Heart right ventricle (tissue), 16 donors: ENCODE data around the gene STIM2. TPM values are rescaled to one million over a fixed set of nuclear protein-coding genes. Genes with fewer than 3 reads are reported as not detected.

Source experiments
- ATAC-seq, 8 donors: fragments of 200-7000 bp; cut with Tn5 transposase; one replicate each; pipeline ENCODE4 v1.9.1; 2020; ENCODE audit warnings: mild to moderate bottlenecking in 8 of 8, moderate library complexity in 8 of 8, moderate number of reproducible peaks in 1 of 8
- DNase-seq, 2 donors: peaks; one replicate each; pipeline ENCODE4 v3.0.0-alpha.2; 2020
- H3K27ac ChIP-seq, 10 donors: fragments of 200-600 bp; sonication (generic) in 2 of 10; one replicate each; pipeline versions ENCODE4 v1.5.0 to v1.8.0; 2020 to 2022; ENCODE audit warnings: mild to moderate bottlenecking in 3 of 10
- H3K27me3 ChIP-seq, 7 donors: fragments of 200-600 bp; one replicate each; pipeline ENCODE4 v1.8.0; 2021 to 2022; ENCODE audit warnings: mild to moderate bottlenecking in 2 of 7
- H3K36me3 ChIP-seq, 9 donors: fragments of 200-600 bp; sonication (generic) in 1 of 9; one replicate each; pipeline versions ENCODE4 v1.5.0 to v1.8.0; 2020 to 2022; ENCODE audit warnings: mild to moderate bottlenecking in 2 of 9
- H3K4me1 ChIP-seq, 9 donors: fragments of 200-600 bp; sonication (generic) in 1 of 9; one replicate each; pipeline versions ENCODE4 v1.5.0 to v1.8.0; 2020 to 2022; ENCODE audit warnings: mild to moderate bottlenecking in 4 of 9
- H3K4me3 ChIP-seq, 10 donors: fragments of 200-600 bp; sonication (generic) in 2 of 10; one replicate each; pipeline versions ENCODE4 v1.5.0 to v1.8.0; 2020 to 2022; ENCODE audit warnings: mild to moderate bottlenecking in 7 of 10, moderate library complexity in 2 of 10
- H3K9me3 ChIP-seq, 11 donors: fragments of 200-600 bp in 10 of 11; sonication (generic) in 2 of 11; one replicate each; pipeline versions ENCODE4 v1.5.0 to v1.8.0; 2013 to 2022; ENCODE audit warnings: mild to moderate bottlenecking in 2 of 11, control low read depth in 1 of 11, moderate library complexity in 1 of 11
- CTCF ChIP-seq, 9 donors: fragments of 200-600 bp; sonication (generic) in 2 of 9; IDR thresholded peaks; one replicate each; pipeline versions ENCODE4 v1.5.0 to v1.8.0; 2021 to 2022; ENCODE audit warnings: antibody characterized with exemption in 9 of 9, mild to moderate bottlenecking in 5 of 9, moderate library complexity in 1 of 9
- WGBS, 2 donors: extraction: QIAGEN DNeasy Blood & Tissue Kit; methylation state at CpG; one replicate each; pipeline ENCODE4 v1.1.7; 2013; ENCODE audit warnings: inconsistent platforms in 1 of 2; 5-methylcytosine and 5-hydroxymethylcytosine counted together
- intact Hi-C, 10 donors: fragments of 100-400 bp; cut with DNase I; formaldehyde crosslinking; loops; one replicate each; pipeline versions ENCODE4 v1.11.1 to v1.14.2; 2022
- polyA plus RNA-seq, 2 donors: library from polyadenylated mRNA; stranded (reverse); fragments of 200-250 nt; gene quantifications; one replicate each; pipeline ENCODE4 v1.2.3, GENCODE V29; 2013
- total RNA-seq, 10 donors: library from RNA; stranded (reverse); fragmentation: NEBNext Ultra II Directional in 3 of 10; extraction: Animal tissue kit (Norgen Biotek cat#: 25700) in 3 of 10; gene quantifications; one replicate each; pipeline versions ENCODE4 v1.2.1 to v1.2.4, GENCODE V29; 2021 to 2023
- donor health status: Arrhythmogenic right ventricular cardiomyopathy.
- donor health status: ischemic (EF 13 %, LVEDD 7.1; RV severe dilation, severe dysfunction).
- donor health status: healthy with polysubstance abuse.
- donor health status: DM: no; HTN: yes; CAD: no.
- donor health status: DM: no; HTN: no; CAD: no.
- donor health status: ischemic (EF 25% LVEDD 6.9; RV normal size, moderate dysfunction).
- donor health status: ischemic (EF 25% LVEDD 5.7; RV mildly dilated, moderate dysfunction).
- donor health status: healthy.
- donor health status: DM: yes; HTN: yes; CAD: no.
- donor health status: Ischemic cardiomyopathy.
- donor health status: ischemic (EF 35%, LVEDD 5.7; RV mildly dilated, moderate dysfunction).
- donor health status: nonischemic (EF 11% LVEDD 7.7; RV severe dilation, severe dysfunction).
- donor health status: DM: yes; HTN: yes; CAD: no.
- donor health status: PGD.
- donor health status: ischemic (EF 29% LVEDD 5.4; RV normal size, mild dysfunction).
- donor health status: nonischemic (EF 23%, LVEDD 6.1; RV moderate dilation, normal function).

The STIM2 gene
- total and polyA plus RNA-seq, 12 donors: 5.2 to 13.5 (median 9.6) TPM

- peaks cover 0 to 3% (median 0%) of the 10 kb centered on the region in 11 donors for H3K9me3 ChIP-seq
- ATAC-seq (no peak), DNase-seq (no peak)
- no peak overlapping the region for H3K4me3 ChIP-seq
- WGBS, 2 donors: 87 to 88% methylated on average over 4 of the region's 4 CpGs
- H3K27me3 ChIP-seq: no peaks in the 10 kb centered on the region
- no peaks in the 10 kb centered on the region for H3K36me3 ChIP-seq
- no peak for TF ChIP-seq CTCF (IDR thresholded peaks at IDR 0.05)
- H3K4me1 ChIP-seq: peaks cover 0 to 15% (median 0%) of the 10 kb centered on the region in 9 donors
- intact Hi-C loops: no loop called here
- H3K27ac ChIP-seq: no peak overlapping the region
Measured at GRCh38 chr4:26829018-26829417, 31.6 kb upstream of the STIM2 start.

- no peak for TF ChIP-seq CTCF (IDR thresholded peaks at IDR 0.05)
- Histone ChIP-seq H3K36me3 (no peaks in the 10 kb centered on the region), H3K4me3 (no peak overlapping the region), H3K9me3 (peaks cover 0 to 6% (median 0%) of the 10 kb centered on the region in 11 donors), H3K27me3 (no peaks in the 10 kb centered on the region), H3K27ac (no peak overlapping the region), H3K4me1 (peaks cover 0 to 15% (median 0%) of the 10 kb centered on the region in 9 donors)
- DNase-seq (no peak), ATAC-seq (no peak)
- WGBS, 2 donors: 92 to 96% methylated on average over 2 of the region's 2 CpGs
- intact Hi-C loops: no loop called here
Measured at GRCh38 chr4:26830033-26830432, 30.6 kb upstream of the STIM2 start.

- no peak for TF ChIP-seq CTCF (IDR thresholded peaks at IDR 0.05)
- intact Hi-C loops: no loop called here
- peaks cover 0 to 9% (median 0%) of the 10 kb centered on the region in 11 donors for H3K9me3 ChIP-seq
- no peaks in the 10 kb centered on the region for H3K27me3 ChIP-seq
- no peak for ATAC-seq
- 96 to 98% methylated on average over 4 of the region's 4 CpGs for WGBS, 2 donors
- no peak overlapping the region for H3K4me3 ChIP-seq
- H3K27ac ChIP-seq: no peak overlapping the region
- DNase-seq: no peak
- no peaks in the 10 kb centered on the region for H3K36me3 ChIP-seq
- peaks cover 0 to 15% (median 0%) of the 10 kb centered on the region in 9 donors for H3K4me1 ChIP-seq
Measured at GRCh38 chr4:26830701-26831100, 29.9 kb upstream of the STIM2 start.

- intact Hi-C loops: loop anchor here in 1 of 10 donors (2.0 kb wide), 1 partner anchor 20 kb away; no protein-coding TSS in a partner anchor
- no peak overlapping the region for H3K4me3 ChIP-seq
- H3K36me3 ChIP-seq: no peaks in the 10 kb centered on the region
- TF ChIP-seq CTCF (IDR thresholded peaks at IDR 0.05): no peak
- no peaks in the 10 kb centered on the region for H3K27me3 ChIP-seq
- H3K9me3 ChIP-seq: peaks cover 0 to 9% (median 0%) of the 10 kb centered on the region in 11 donors
- ATAC-seq (no peak), DNase-seq (no peak)
- peaks cover 4 to 25% (median 14%) of the 10 kb centered on the region in 9 donors for H3K4me1 ChIP-seq
- H3K27ac ChIP-seq: no peak overlapping the region
- WGBS, 2 donors: 97 to 100% methylated on average over 1 of the region's 1 CpG
Measured at GRCh38 chr4:26836539-26836938, 24.1 kb upstream of the STIM2 start.
